Measurements from ENCODE around the gene CADPS2.

GRCh38 chr7:122845286-122845685 is 41.0 kb downstream of the CADPS2 start:
- TF ChIP-seq CTCF (IDR thresholded peaks at IDR 0.05; ENCODE audit: borderline replicate concordance, extremely low read depth, low read length, poor library complexity, severe bottlenecking) (no peak), EZH2 (IDR thresholded peaks at IDR 0.05; ENCODE audit: borderline replicate concordance, low read depth, low read length, severe bottlenecking) (no peak)
